ENCODE measurements around the gene CHFR.
"Not testable (repeated sequence)": the region's sequence is repeated elsewhere in the genome, so short reads cannot be mapped to it uniquely, and the experiment has no call there.

The CHFR gene

DNA sequence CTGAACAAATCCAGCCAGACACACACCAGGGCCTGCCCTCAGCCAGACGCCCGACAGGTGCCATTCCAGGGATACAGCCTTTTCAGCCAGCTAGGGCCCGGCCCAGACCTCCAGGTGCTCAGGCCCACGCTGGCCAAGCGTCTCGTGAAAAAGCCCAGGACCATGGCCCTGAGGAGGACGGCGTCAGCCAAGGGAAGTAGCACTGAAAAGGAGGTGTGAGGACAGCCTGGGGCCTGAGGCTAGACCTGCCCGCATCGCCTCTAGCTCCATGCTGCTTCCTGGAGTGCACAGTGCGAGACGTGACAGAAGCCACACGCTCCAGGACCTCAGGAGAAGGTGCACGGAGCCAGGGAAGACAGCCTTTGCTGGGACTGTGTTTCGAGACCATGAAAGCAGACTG lies 88.6 kb downstream of the CHFR start:
- Histone ChIP-seq H3K79me2 (ENCODE audit: insufficient read depth, low read length) (peaks cover 2% of the 10 kb centered on the region), H3K9me3 (ENCODE audit: insufficient read depth, low read length, severe bottlenecking) (no peaks in the 10 kb centered on the region), H4K20me1 (ENCODE audit: insufficient read depth, low read length) (peaks cover 5% of the 10 kb centered on the region; the same call in 1 of the 2 replicates), H2AFZ (ENCODE audit: low read depth, low read length) (no peak overlapping the region), H3K4me3 (ENCODE audit: low read depth in 1 of 2, low read length in 2 of 2) (no peak overlapping the region), H3K36me3 (ENCODE audit: insufficient read depth, low read length) (peaks cover 85% of the 10 kb centered on the region), H3K4me1 (ENCODE audit: insufficient read depth, low read length) (no peaks in the 10 kb centered on the region), H3K9ac (ENCODE audit: low read depth, low read length) (no peak overlapping the region), H3K27me3 (ENCODE audit: insufficient read depth, low read length, poor library complexity) (no peaks in the 10 kb centered on the region), H3K27ac (ENCODE audit: low read length) (no peak overlapping the region), H3K4me2 (ENCODE audit: insufficient read depth, low read length) (no peak overlapping the region)
- ATAC-seq (ENCODE audit: insufficient read depth, low read depth) (no peak), DNase-seq (no peak)
- TF ChIP-seq, protein P1, sequence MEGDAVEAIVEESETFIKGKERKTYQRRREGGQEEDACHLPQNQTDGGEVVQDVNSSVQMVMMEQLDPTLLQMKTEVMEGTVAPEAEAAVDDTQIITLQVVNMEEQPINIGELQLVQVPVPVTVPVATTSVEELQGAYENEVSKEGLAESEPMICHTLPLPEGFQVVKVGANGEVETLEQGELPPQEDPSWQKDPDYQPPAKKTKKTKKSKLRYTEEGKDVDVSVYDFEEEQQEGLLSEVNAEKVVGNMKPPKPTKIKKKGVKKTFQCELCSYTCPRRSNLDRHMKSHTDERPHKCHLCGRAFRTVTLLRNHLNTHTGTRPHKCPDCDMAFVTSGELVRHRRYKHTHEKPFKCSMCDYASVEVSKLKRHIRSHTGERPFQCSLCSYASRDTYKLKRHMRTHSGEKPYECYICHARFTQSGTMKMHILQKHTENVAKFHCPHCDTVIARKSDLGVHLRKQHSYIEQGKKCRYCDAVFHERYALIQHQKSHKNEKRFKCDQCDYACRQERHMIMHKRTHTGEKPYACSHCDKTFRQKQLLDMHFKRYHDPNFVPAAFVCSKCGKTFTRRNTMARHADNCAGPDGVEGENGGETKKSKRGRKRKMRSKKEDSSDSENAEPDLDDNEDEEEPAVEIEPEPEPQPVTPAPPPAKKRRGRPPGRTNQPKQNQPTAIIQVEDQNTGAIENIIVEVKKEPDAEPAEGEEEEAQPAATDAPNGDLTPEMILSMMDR (IDR thresholded peaks at IDR 0.05; ENCODE audit: borderline replicate concordance, extremely low read depth, low read length, poor library complexity, severe bottlenecking): no peak
- no peak for TF ChIP-seq EZH2 (IDR thresholded peaks at IDR 0.05; ENCODE audit: borderline replicate concordance, low read depth, low read length, severe bottlenecking)

DNA sequence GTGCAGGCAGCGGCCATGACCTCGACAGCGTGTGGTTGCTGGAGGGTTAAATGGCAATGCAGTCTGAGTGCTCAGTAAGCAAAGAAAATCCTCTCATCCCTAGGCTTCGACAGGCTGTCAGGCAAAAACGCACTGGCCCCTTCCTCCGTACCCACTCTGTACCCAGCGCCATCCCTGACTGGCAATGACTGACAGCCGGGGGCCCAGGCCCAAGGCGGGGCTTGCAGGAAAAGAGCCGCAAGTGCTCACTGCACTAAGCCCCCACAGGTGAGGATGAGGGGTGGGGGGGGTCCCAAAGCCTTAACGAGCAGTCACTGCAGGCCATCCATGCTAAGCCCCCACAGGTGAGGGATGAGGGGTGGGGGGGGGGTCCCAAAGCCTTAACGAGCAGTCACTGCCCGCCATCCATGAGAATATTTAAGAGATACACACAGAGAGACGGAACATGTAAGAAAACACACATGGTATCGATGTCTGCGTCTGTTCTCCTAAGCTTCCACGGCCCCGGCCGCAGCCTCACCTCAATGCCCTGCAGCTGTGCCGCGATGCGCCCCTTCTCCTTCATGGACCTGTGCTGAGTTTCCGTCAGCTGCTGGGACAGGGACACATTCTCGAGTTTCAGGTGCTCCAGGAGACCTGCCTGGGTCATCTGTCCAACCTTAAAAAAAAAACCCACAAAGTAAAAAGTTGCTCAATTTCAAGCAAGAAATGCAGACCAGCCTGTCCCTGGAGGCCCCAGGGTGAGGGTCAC lies 89.4 kb downstream of the CHFR start:
- H3K79me2 ChIP-seq (ENCODE audit: insufficient read depth, low read length): peaks cover 3% of the 10 kb centered on the region
- H2AFZ ChIP-seq (ENCODE audit: low read depth, low read length): no peak overlapping the region
- DNase-seq (no peak), ATAC-seq (ENCODE audit: insufficient read depth, low read depth) (no peak)
- H3K4me3 ChIP-seq (ENCODE audit: low read depth in 1 of 2, low read length in 2 of 2): no peak overlapping the region
- peaks cover 80% of the 10 kb centered on the region for H3K36me3 ChIP-seq (ENCODE audit: insufficient read depth, low read length)
- TF ChIP-seq EZH2 (IDR thresholded peaks at IDR 0.05; ENCODE audit: borderline replicate concordance, low read depth, low read length, severe bottlenecking): no peak
- TF ChIP-seq, protein P1 (IDR thresholded peaks at IDR 0.05; ENCODE audit: borderline replicate concordance, extremely low read depth, low read length, poor library complexity, severe bottlenecking): no peak
- H3K9ac ChIP-seq (ENCODE audit: low read depth, low read length): no peak overlapping the region
- H3K4me1 ChIP-seq (ENCODE audit: insufficient read depth, low read length): no peaks in the 10 kb centered on the region
- peaks cover 7% of the 10 kb centered on the region; the same call in 1 of the 2 replicates for H4K20me1 ChIP-seq (ENCODE audit: insufficient read depth, low read length)
- no peak overlapping the region for H3K4me2 ChIP-seq (ENCODE audit: insufficient read depth, low read length)
- H3K27me3 ChIP-seq (ENCODE audit: insufficient read depth, low read length, poor library complexity): no peaks in the 10 kb centered on the region
- no peak overlapping the region for H3K27ac ChIP-seq (ENCODE audit: low read length)
- no peaks in the 10 kb centered on the region for H3K9me3 ChIP-seq (ENCODE audit: insufficient read depth, low read length, severe bottlenecking)

DNA sequence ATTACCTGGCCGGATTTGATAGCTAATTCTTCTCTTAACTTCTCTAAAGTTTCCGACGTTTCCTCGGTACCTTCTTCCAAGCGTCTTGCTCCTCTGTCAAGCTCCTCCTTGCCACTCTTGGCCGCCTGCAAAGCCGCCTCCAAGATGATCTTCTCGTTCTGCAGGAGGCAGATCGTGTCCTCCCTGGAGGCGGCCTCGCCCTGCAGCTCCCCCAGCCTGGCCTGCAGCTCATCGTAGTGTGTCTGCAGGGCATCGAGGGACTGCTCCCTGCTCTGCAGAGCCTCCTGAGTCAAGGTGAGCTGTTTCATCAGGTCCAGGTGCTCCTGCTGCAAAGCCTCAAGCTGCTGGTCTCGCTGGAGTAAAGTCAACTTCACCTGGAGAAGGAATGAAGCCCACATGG lies 91.6 kb downstream of the CHFR start:
- Histone ChIP-seq H3K9ac (ENCODE audit: low read depth, low read length) (no peak overlapping the region), H2AFZ (ENCODE audit: low read depth, low read length) (no peak overlapping the region), H3K27me3 (ENCODE audit: insufficient read depth, low read length, poor library complexity) (no peaks in the 10 kb centered on the region), H3K4me2 (ENCODE audit: insufficient read depth, low read length) (no peak overlapping the region), H3K4me3 (ENCODE audit: low read depth in 1 of 2, low read length in 2 of 2) (no peak overlapping the region), H3K9me3 (ENCODE audit: insufficient read depth, low read length, severe bottlenecking) (no peaks in the 10 kb centered on the region), H4K20me1 (ENCODE audit: insufficient read depth, low read length) (peaks cover 12% of the 10 kb centered on the region; the same call in 1 of the 2 replicates), H3K36me3 (ENCODE audit: insufficient read depth, low read length) (peaks cover 81% of the 10 kb centered on the region), H3K79me2 (ENCODE audit: insufficient read depth, low read length) (peaks cover 3% of the 10 kb centered on the region), H3K4me1 (ENCODE audit: insufficient read depth, low read length) (no peaks in the 10 kb centered on the region), H3K27ac (ENCODE audit: low read length) (no peak overlapping the region)
- ATAC-seq (ENCODE audit: insufficient read depth, low read depth) (no peak), DNase-seq (no peak)
- no peak for TF ChIP-seq EZH2 (IDR thresholded peaks at IDR 0.05; ENCODE audit: borderline replicate concordance, low read depth, low read length, severe bottlenecking)
- TF ChIP-seq, protein P1 (IDR thresholded peaks at IDR 0.05; ENCODE audit: borderline replicate concordance, extremely low read depth, low read length, poor library complexity, severe bottlenecking): no peak

DNA sequence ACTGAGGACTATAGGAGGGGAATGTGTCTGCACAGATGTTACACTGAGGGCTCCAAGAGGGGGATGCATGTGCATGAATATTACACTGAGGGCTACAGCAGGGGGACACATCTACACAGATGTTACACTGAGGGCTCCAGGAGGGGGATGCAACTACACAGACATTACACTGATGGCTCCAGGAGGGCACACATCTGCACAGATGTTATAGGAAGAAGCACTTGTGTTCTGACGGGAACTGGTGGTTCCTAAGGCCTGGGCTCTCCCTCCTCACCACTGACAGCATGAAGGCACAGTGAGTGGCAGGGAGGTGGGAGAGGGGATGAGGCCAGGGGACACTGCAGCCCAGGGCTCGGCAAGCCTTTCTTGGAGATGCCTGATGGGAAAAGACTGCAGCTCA lies 95.5 kb downstream of the CHFR start:
- not testable (repeated sequence) for H3K4me1 ChIP-seq (ENCODE audit: insufficient read depth, low read length); H3K27ac ChIP-seq (ENCODE audit: low read length); H3K4me3 ChIP-seq (ENCODE audit: low read depth in 1 of 2, low read length in 2 of 2); H3K4me2 ChIP-seq (ENCODE audit: insufficient read depth, low read length); H3K9me3 ChIP-seq (ENCODE audit: insufficient read depth, low read length, severe bottlenecking); H4K20me1 ChIP-seq (ENCODE audit: insufficient read depth, low read length); H3K27me3 ChIP-seq (ENCODE audit: insufficient read depth, low read length, poor library complexity); DNase-seq; H2AFZ ChIP-seq (ENCODE audit: low read depth, low read length); H3K9ac ChIP-seq (ENCODE audit: low read depth, low read length); H3K79me2 ChIP-seq (ENCODE audit: insufficient read depth, low read length)
- 0 out of 3 replicates have a peak, but pooled peaks have one; percentile 19 for ATAC-seq (ENCODE audit: insufficient read depth, low read depth)
- peaks cover 71% of the 10 kb centered on the region for H3K36me3 ChIP-seq (ENCODE audit: insufficient read depth, low read length)

Data from DND-41 (cell line).